ENCODE data around the gene SHB.

- no peak for TF ChIP-seq CTCF (IDR thresholded peaks at IDR 0.05; ENCODE audit: insufficient read depth, low read length, poor library complexity, severe bottlenecking)
- TF ChIP-seq EZH2phosphoT487 (conservative IDR thresholded peaks at IDR 0.05; ENCODE audit: low read length), result no peak
These were observed 33.2 kb downstream of the SHB start for GRCh38 chr9:38035873-38036272.
